Measurements from ENCODE around the gene PCYT1A.

DNA sequence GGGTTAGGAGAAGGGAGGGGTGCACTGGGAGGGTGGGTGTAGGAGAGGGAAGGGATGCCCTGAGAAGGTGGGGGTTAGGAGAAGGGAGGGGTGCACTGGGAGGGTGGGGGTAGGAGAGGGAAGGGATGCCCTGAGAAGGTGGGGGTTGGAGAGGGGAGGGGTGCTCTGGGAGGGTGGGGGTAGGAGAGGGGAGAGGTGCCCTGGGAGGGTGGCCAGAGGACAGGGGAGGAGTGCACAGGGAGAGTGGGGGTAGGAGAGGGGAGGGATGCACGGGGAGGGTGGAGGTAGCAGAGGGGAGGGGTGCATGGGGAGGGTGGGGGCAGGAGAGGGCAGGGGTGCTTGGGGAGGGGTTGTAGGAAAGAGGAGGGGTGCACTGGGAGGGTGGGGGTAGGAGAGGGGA lies 47.5 kb upstream of the PCYT1A start:
- TF ChIP-seq, protein P1, sequence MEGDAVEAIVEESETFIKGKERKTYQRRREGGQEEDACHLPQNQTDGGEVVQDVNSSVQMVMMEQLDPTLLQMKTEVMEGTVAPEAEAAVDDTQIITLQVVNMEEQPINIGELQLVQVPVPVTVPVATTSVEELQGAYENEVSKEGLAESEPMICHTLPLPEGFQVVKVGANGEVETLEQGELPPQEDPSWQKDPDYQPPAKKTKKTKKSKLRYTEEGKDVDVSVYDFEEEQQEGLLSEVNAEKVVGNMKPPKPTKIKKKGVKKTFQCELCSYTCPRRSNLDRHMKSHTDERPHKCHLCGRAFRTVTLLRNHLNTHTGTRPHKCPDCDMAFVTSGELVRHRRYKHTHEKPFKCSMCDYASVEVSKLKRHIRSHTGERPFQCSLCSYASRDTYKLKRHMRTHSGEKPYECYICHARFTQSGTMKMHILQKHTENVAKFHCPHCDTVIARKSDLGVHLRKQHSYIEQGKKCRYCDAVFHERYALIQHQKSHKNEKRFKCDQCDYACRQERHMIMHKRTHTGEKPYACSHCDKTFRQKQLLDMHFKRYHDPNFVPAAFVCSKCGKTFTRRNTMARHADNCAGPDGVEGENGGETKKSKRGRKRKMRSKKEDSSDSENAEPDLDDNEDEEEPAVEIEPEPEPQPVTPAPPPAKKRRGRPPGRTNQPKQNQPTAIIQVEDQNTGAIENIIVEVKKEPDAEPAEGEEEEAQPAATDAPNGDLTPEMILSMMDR (optimal IDR thresholded peaks at IDR 0.05 in 1 of 3, IDR thresholded peaks at IDR 0.05 in 1 of 3, conservative IDR thresholded peaks at IDR 0.05 in 1 of 3; ENCODE audit: extremely low read depth in 1 of 3, insufficient read depth in 2 of 3, low read length in 3 of 3) = no peak
- TF ChIP-seq EZH2 (IDR thresholded peaks at IDR 0.05; ENCODE audit: low read length) = no peak

All from keratinocyte (primary cell).